GM12875 (cell line): Measurements from ENCODE around the gene KRT80.

Experiments
- H3K4me3 ChIP-seq: one replicate; pipeline ENCODE4 v1.5.1; 2011; ENCODE audit warnings: low read depth, low read length, control low read depth
- TF ChIP-seq, protein P1 (sequence below): IDR thresholded peaks from 2 replicates; pipeline ENCODE4 v1.5.1; 2011; ENCODE audit warnings: low read depth, mild to moderate bottlenecking, control low read depth, inconsistent platforms, low read length, moderate library complexity, borderline replicate concordance; ENCODE audit not compliant: insufficient read depth

Gene KRT80

DNA sequence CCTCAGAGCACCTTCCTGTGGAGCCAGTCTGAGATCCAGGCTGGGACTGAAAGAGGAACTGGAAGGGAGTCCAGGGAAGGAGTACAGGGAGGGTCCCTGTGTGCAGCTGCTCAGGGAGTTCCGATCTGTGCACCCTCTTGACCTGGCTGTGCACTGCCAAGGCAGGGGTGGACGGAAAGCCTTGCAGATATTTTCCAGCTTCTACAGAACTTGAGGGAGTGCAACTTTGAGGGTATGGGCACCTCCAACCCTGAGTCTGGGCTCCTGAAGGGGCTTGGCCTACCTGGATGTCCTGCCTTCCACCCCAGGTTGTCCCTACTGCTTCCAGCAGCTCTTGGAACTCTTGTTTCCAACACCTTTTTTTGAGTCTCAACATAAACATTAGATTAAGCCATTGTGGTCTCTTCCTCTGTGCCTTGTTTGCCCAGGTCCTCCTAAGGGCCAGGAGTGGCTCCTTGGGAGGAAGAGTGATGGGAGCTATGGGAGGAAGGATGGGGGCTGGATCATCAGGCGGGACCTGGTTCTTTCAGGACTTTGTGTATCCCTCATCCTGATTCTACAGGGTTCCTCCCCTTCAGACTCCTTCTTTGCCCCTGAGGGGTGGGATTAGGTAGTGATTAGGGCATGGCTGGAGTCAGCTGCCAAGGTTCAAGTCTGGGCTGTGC lies 44.7 kb upstream of the KRT80 start:
- no peak overlapping the region for H3K4me3 ChIP-seq
- TF ChIP-seq, protein P1, sequence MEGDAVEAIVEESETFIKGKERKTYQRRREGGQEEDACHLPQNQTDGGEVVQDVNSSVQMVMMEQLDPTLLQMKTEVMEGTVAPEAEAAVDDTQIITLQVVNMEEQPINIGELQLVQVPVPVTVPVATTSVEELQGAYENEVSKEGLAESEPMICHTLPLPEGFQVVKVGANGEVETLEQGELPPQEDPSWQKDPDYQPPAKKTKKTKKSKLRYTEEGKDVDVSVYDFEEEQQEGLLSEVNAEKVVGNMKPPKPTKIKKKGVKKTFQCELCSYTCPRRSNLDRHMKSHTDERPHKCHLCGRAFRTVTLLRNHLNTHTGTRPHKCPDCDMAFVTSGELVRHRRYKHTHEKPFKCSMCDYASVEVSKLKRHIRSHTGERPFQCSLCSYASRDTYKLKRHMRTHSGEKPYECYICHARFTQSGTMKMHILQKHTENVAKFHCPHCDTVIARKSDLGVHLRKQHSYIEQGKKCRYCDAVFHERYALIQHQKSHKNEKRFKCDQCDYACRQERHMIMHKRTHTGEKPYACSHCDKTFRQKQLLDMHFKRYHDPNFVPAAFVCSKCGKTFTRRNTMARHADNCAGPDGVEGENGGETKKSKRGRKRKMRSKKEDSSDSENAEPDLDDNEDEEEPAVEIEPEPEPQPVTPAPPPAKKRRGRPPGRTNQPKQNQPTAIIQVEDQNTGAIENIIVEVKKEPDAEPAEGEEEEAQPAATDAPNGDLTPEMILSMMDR: no peak

DNA sequence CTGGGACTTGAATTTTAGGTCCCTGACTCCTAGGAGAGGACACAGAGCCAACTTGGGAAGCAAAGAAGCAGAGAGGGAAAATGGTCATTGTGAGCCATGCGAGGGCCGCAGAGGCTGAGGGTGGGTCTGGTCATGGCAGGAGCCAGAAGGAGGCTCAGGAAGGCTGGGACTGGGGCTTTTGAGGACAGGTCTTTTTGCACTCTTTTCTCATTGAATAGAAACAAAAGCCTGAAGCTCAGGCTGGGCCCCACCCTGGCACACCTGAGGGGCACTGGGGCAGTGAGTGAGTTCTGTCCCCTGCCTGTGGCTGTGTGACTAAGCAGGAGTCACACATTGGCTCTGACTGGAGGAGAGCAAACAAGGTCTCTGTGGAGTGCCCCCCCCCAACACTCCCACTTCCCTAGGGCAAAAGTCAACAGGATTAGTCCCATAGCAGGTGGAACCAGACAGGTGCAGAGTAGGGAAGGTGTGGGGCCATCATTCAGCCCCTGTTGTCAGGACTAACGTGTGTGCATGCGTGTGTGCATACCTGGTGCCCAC lies 44.1 kb upstream of the KRT80 start:
- TF ChIP-seq, protein P1: no peak
- no peak overlapping the region for H3K4me3 ChIP-seq

- H3K4me3 ChIP-seq: no peak overlapping the region
- TF ChIP-seq, protein P1: no peak
Observed at GRCh38 chr12:52235001-52235764, 43.4 kb upstream of the KRT80 start.

DNA sequence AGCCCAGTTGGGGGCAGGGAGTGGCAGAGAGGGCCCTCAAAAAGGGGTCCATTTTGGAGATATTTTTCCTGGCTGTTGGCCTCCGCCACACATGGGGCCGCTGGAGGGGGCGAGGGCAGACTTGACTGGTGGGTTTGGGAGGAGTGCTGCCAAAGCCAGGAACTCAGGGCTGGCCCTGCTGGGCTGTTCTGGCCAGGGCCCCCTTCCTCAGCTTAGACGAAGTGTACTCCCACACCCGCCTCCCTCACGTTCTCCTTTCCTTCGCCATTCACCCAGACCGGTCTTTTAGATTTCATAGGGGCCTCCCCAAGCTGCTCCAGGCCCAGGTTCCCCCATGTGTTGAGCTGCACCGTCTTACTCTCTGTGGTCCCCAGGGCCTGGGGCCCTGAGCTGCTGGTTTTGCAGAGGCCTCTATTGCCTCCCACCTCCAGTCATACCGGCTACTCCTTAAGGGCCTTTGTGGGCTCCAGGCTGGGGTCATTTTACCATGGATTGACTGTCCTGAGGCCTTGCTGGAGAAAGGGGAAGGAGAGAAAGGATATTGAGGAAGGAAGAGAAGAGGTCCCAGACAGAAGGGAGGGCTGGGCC lies 42.5 kb upstream of the KRT80 start:
- H3K4me3 ChIP-seq: no peak overlapping the region
- TF ChIP-seq, protein P1: no peak

DNA sequence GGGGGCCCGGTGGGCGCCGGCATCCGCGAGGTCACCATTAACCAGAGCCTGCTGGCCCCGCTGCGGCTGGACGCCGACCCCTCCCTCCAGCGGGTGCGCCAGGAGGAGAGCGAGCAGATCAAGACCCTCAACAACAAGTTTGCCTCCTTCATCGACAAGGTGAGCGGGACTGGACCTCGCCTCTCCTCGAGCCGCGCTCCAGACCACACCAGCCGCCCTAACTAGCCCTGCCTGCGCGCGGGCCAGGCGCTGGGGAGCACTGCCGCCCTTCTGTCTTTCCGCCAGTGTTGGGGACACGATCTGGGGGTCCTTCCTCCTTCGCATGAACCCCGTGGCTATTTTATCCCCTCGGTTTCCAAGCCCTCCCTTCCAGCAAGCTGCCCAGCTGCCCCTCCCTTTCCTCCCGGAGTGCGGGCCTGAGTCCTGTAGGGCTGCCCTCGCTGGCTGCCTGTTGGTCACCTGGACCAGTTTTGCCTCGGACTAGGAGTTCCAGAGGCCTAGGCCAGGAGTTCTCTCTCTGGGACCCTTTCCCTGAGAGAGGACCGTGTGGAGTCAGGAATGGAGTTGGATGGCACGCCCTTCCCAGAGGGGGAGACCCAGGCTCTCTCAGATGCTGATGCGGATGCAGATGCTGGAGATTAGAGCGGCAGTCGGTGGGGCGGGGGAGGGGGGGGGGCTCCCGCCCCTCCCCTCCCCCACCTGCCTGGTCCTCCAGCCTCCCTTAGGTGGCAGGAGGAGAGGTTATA lies 41.8 kb upstream of the KRT80 start:
- H3K4me3 ChIP-seq: no peak overlapping the region
- TF ChIP-seq, protein P1: no peak

DNA sequence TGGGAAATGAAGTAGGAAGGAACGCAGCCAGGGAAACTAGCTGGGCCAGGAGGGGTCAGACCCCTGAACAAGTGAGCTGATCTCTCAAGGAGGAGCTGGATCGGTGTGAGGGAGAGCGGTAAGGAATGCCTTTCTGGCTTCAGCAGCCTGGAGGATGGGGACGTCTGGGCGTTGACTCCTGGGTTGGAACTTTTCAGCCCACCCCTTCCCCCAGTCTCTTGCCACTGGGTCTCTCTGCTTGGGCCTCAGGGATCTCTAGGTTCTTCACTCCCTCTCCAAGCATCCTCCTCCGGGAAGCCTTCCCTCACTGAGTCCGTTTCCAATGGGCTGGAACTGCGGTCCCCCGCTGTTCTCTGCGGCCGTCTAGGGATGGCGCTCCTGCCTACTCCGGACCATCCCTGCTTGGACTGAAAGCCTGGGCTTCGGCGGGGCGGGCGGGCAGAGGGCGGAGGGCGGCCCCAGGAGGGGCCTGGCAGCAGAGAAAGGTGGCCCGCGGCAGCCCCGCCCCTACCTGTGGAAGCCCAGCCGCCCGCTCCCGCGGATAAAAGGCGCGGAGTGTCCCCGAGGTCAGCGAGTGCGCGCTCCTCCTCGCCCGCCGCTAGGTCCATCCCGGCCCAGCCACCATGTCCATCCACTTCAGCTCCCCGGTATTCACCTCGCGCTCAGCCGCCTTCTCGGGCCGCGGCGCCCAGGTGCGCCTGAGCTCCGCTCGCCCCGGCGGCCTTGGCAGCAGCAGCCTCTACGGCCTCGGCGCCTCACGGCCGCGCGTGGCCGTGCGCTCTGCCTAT lies 41.1 kb upstream of the KRT80 start, which contains the start of gene KRT7:
KRT7 (plus strand) TSS at position 570 of the 788 bp plus-strand sequence; CDS start at position 624, 54 bp downstream.
- TF ChIP-seq, protein P1: no peak
- no peak within 1 kb of the TSS for H3K4me3 ChIP-seq
